IMR-90 (cell line): Measurements from ENCODE around the gene PLCH2. TPM values are rescaled to one million over a fixed set of nuclear protein-coding genes. Genes with fewer than 3 reads are reported as not detected.

Experiments used
- ATAC-seq: fragments of 200-7000 bp; cut with Tn5 transposase; 2 replicates; pipeline ENCODE4 v1.9.1; 2020; ENCODE audit warnings: low read depth, mild to moderate bottlenecking, moderate library complexity
- BruUV-seq: library from RNA; stranded (reverse); fragments of 400-500 nt; replicated peaks from 2 replicates; lab custom pipeline; 2021; lab: Mats Ljungman, UMichigan
- CTCF ChIA-PET: fragments of 300-600 bp; formaldehyde crosslinking; extraction: SDS; loops from one replicate; lab custom pipeline; 2021; ENCODE audit warnings: antibody characterized with exemption; lab: Yijun Ruan, JAX
- POLR2A ChIA-PET: fragments of 300-600 bp; sonication (Branson Sonifier 250); formaldehyde crosslinking; loops from one replicate; lab custom pipeline; 2022; ENCODE audit warnings: antibody characterized with exemption; ENCODE audit not compliant: unreplicated experiment; lab: Charles Lee
- DNase-seq: peaks from one replicate; pipeline ENCODE4 v3.0.0; 2013
- H2AFZ ChIP-seq: replicated peaks from 2 replicates; pipeline ENCODE3; 2013; ENCODE audit warnings: low read length, mild to moderate bottlenecking; ENCODE audit not compliant: poor library complexity
- H2AK5ac ChIP-seq: 2 replicates; pipeline ENCODE4 v1.6.1; 2013; ENCODE audit warnings: low read depth, low read length, inconsistent platforms
- H2AK9ac ChIP-seq: replicated peaks from 2 replicates; pipeline ENCODE3; 2013; ENCODE audit warnings: mild to moderate bottlenecking, low read depth, low read length, moderate library complexity; ENCODE audit not compliant: poor library complexity
- H2BK120ac ChIP-seq: 2 replicates; pipeline ENCODE4 v1.6.1; 2013; ENCODE audit warnings: low read depth, low read length, inconsistent platforms
- H2BK15ac ChIP-seq: 3 replicates; pipeline ENCODE4 v1.6.1; 2013; ENCODE audit warnings: low read depth, low read length, inconsistent platforms
- H2BK20ac ChIP-seq: 2 replicates; pipeline ENCODE4 v1.6.1; 2013; ENCODE audit warnings: low read depth, mild to moderate bottlenecking, inconsistent platforms, low read length, moderate library complexity
- H2BK5ac ChIP-seq: 2 replicates; pipeline ENCODE4 v1.6.1; 2013; ENCODE audit warnings: mild to moderate bottlenecking, low read depth, low read length, inconsistent platforms; ENCODE audit not compliant: poor library complexity, severe bottlenecking
- H3K14ac ChIP-seq: replicated peaks from 2 replicates; pipeline ENCODE4 v1.6.1; 2013; ENCODE audit warnings: low read depth, low read length, inconsistent platforms
- H3K18ac ChIP-seq: 2 replicates; pipeline ENCODE4 v1.6.1; 2013; ENCODE audit warnings: low read depth, low read length, control low read depth
- H3K23ac ChIP-seq: 2 replicates; pipeline ENCODE4 v1.6.1; 2013; ENCODE audit warnings: low read depth, low read length, inconsistent platforms
- H3K27ac ChIP-seq: 2 replicates; pipeline ENCODE4 v1.5.1; 2013; ENCODE audit warnings: mild to moderate bottlenecking, control low read depth, low read length; ENCODE audit not compliant: insufficient read depth
- H3K27me3 ChIP-seq: 2 replicates; pipeline ENCODE4 v1.6.1; 2013; ENCODE audit warnings: low read length; ENCODE audit not compliant: control insufficient read depth, insufficient read depth
- H3K36me3 ChIP-seq: 2 replicates; pipeline ENCODE4 v1.6.1; 2013; ENCODE audit warnings: low read length, mixed read lengths; ENCODE audit not compliant: control insufficient read depth, insufficient read depth
- H3K4ac ChIP-seq: 2 replicates; pipeline ENCODE4 v1.6.1; 2013; ENCODE audit warnings: low read depth, low read length, inconsistent platforms
- H3K4me1 ChIP-seq: 2 replicates; pipeline ENCODE4 v1.6.1; 2013; ENCODE audit warnings: low read length, mixed read lengths; ENCODE audit not compliant: control insufficient read depth, insufficient read depth
- H3K4me2 ChIP-seq: 2 replicates; pipeline ENCODE4 v1.6.1; 2013; ENCODE audit warnings: low read depth, mild to moderate bottlenecking, control low read depth, low read length, moderate library complexity
- H3K4me3 ChIP-seq: 2 replicates; pipeline ENCODE4 v1.5.1; 2013; ENCODE audit warnings: low read depth, mild to moderate bottlenecking, control low read depth, low read length, moderate library complexity; ENCODE audit not compliant: insufficient read depth
- H3K56ac ChIP-seq: 2 replicates; pipeline ENCODE4 v1.6.1; 2013; ENCODE audit warnings: low read length, inconsistent platforms; ENCODE audit not compliant: insufficient read depth; ENCODE audit errors: extremely low read depth
- H3K79me1 ChIP-seq, 2 experiments: 2 replicates each; pipeline ENCODE4 v1.6.1; 2013; ENCODE audit warnings: low read length in 2 of 2, inconsistent platforms in 1 of 2, low read depth in 1 of 2
- H3K9ac ChIP-seq: 2 replicates; pipeline ENCODE4 v1.6.1; 2013; ENCODE audit warnings: low read depth, low read length, control low read depth
- H3K9me1 ChIP-seq: 2 replicates; pipeline ENCODE4 v1.6.1; 2013; ENCODE audit warnings: low read length, inconsistent platforms; ENCODE audit not compliant: insufficient read depth
- H3K9me3 ChIP-seq: 2 replicates; pipeline ENCODE4 v1.6.1; 2013; ENCODE audit warnings: low read length; ENCODE audit not compliant: control insufficient read depth, insufficient read depth
- H4K20me1 ChIP-seq: 2 replicates; pipeline ENCODE4 v1.6.1; 2013; ENCODE audit warnings: low read length, inconsistent platforms; ENCODE audit not compliant: insufficient read depth
- H4K5ac ChIP-seq: 2 replicates; pipeline ENCODE4 v1.6.1; 2013; ENCODE audit warnings: mild to moderate bottlenecking, low read depth, low read length, control low read depth
- H4K8ac ChIP-seq, 2 experiments: 2 replicates each; pipeline ENCODE4 v1.6.1; 2013; ENCODE audit warnings: low read depth in 2 of 2, low read length in 2 of 2, control low read depth in 1 of 2, inconsistent platforms in 1 of 2
- H4K91ac ChIP-seq: 2 replicates; pipeline ENCODE4 v1.6.1; 2013; ENCODE audit warnings: low read depth, low read length, inconsistent platforms; ENCODE audit not compliant: insufficient read depth
- BHLHE40 ChIP-seq: fragments of 150-350 bp; IDR thresholded peaks from 2 replicates; pipeline ENCODE4 v1.6.1; 2016; ENCODE audit warnings: mild to moderate bottlenecking, low read depth, low read length
- CHD1 ChIP-seq: IDR thresholded peaks from 2 replicates; pipeline ENCODE4 v1.6.1; 2012; ENCODE audit warnings: low read depth, low read length, improper control_type of control experiment
- CTCF ChIP-seq: conservative IDR thresholded peaks from 2 replicates; pipeline ENCODE4 v1.5.1; 2012; ENCODE audit warnings: mild to moderate bottlenecking, low read depth, low read length, improper control_type of control experiment
- FOS ChIP-seq: fragments of 150-350 bp; IDR thresholded peaks from 2 replicates; pipeline ENCODE4 v1.6.1; 2016; ENCODE audit warnings: low read depth, low read length
- MAZ ChIP-seq: IDR thresholded peaks from 2 replicates; pipeline ENCODE4 v1.6.1; 2012; ENCODE audit warnings: low read depth, mild to moderate bottlenecking, low read length, improper control_type of control experiment, moderate library complexity, borderline replicate concordance
- NFE2L2 ChIP-seq: fragments of 150-350 bp; IDR thresholded peaks from 2 replicates; pipeline ENCODE4 v1.6.1; 2016; ENCODE audit warnings: low read depth, mild to moderate bottlenecking, low read length
- POLR2A ChIP-seq: IDR thresholded peaks from 2 replicates; pipeline ENCODE4 v1.6.1; 2012; ENCODE audit warnings: mild to moderate bottlenecking, low read depth, low read length
- RAD21 ChIP-seq: IDR thresholded peaks from 2 replicates; pipeline ENCODE4 v1.6.1; 2012; ENCODE audit warnings: low read length, improper control_type of control experiment
- RCOR1 ChIP-seq: IDR thresholded peaks from 2 replicates; pipeline ENCODE4 v1.6.1; 2012; ENCODE audit warnings: mild to moderate bottlenecking, low read length, improper control_type of control experiment; ENCODE audit not compliant: insufficient replicate concordance
- RFX5 ChIP-seq: IDR thresholded peaks from 2 replicates; pipeline ENCODE4 v1.8.0; 2012; ENCODE audit warnings: low read depth, mild to moderate bottlenecking, low read length, moderate library complexity
- USF2 ChIP-seq: fragments of 150-350 bp; IDR thresholded peaks from 2 replicates; pipeline ENCODE4 v1.6.1; 2017; ENCODE audit warnings: mild to moderate bottlenecking, antibody characterized with exemption, low read length, low read depth
- WGBS, 2 experiments: methylation state at CpG; one replicate each; pipeline versions ENCODE4 v1.1.5 to v1.1.7; 2013; ENCODE audit warnings: missing lambda C conversion rate in 2 of 2; ENCODE audit not compliant: insufficient read length in 1 of 2; ENCODE audit errors: extremely low coverage in 2 of 2; 5-methylcytosine and 5-hydroxymethylcytosine counted together
- dilution Hi-C: fragments of 300-500 bp; cut with HindIII; formaldehyde crosslinking; loops from one replicate; pipeline ENCODE4 v1.14.3; 2018; ENCODE audit warnings: low sequenced_read_pairs; ENCODE audit not compliant: unreplicated experiment
- in situ Hi-C: fragments of 300-500 bp; cut with MboI; formaldehyde crosslinking; loops from 3 replicates; pipeline ENCODE4 v1.14.3; 2019; ENCODE audit warnings: low sequenced_read_pairs, inconsistent platforms, mixed read lengths
- intact Hi-C: fragments of 100-400 bp; cut with micrococcal nuclease; formaldehyde crosslinking; loops from 2 replicates; pipeline ENCODE4 v1.10.0; 2022
- polyA plus RNA-seq, 3 experiments: library from polyadenylated mRNA; depleted of rRNA; stranded (reverse); fragments of >200 nt; gene quantifications; 2 replicates each; pipeline ENCODE4 v1.2.3, GENCODE V29; 2012; ENCODE audit warnings: low replicate concordance in 1 of 3
- total RNA-seq: library from RNA; depleted of rRNA; stranded (reverse); fragments of >200 nt; gene quantifications from 2 replicates; pipeline ENCODE4 v1.2.3, GENCODE V29; 2012

The PLCH2 gene
- total and polyA plus RNA-seq, 2 of the 4 experiments (the other 2 are of a cell fraction): 0.18 to 1.9 TPM

GRCh38 chr1:2542246-2542915 is 66.3 kb downstream of the PLCH2 start:
- ATAC-seq (no peak), DNase-seq (no peak)
- Histone ChIP-seq H2BK20ac (no peak overlapping the region; the same call in 1 of the 2 replicates), H3K4me2 (no peak overlapping the region), H4K91ac (no peak overlapping the region), H3K4me3 (no peak overlapping the region), H3K9ac (no peak overlapping the region), H2AFZ (peak overlapping the region; percentile 39), H4K8ac (no peak overlapping the region), H3K27me3 (peaks cover 2% of the 10 kb centered on the region; the same call in 1 of the 2 replicates), H3K36me3 (no peaks in the 10 kb centered on the region), H3K79me1 (peaks cover 0 to 7% of the 10 kb centered on the region in 2 experiments; a peak in 1 of 4 replicates), H2AK9ac (no peak overlapping the region), H3K56ac (no peak overlapping the region), H2AK5ac (no peak overlapping the region), H3K9me1 (no peaks in the 10 kb centered on the region), H3K27ac (no peak overlapping the region), H2BK120ac (no peak overlapping the region), H3K4me1 (peaks cover 5% of the 10 kb centered on the region), H4K5ac (no peak overlapping the region), H2BK5ac (no peak overlapping the region), H3K23ac (no peak overlapping the region), H3K9me3 (no peaks in the 10 kb centered on the region), H4K20me1 (no peaks in the 10 kb centered on the region), H3K4ac (no peak overlapping the region), H3K14ac (no peak overlapping the region), H3K18ac (no peak overlapping the region), H2BK15ac (no peak overlapping the region)
- no peak for TF ChIP-seq NFE2L2
- TF ChIP-seq BHLHE40: no peak
- no peak for TF ChIP-seq RCOR1
- TF ChIP-seq CHD1: no peak
- no peak for TF ChIP-seq POLR2A
- no peak for TF ChIP-seq CTCF
- no peak for TF ChIP-seq FOS
- no peak for TF ChIP-seq MAZ
- TF ChIP-seq RFX5: no peak
- no peak for TF ChIP-seq USF2
- no peak for TF ChIP-seq RAD21
- 92% methylated on average over 4 of the region's 11 CpGs; no CpG with 5 or more reads in 1 of the 2 experiments for WGBS, 2 experiments
- intact Hi-C loops (no loop called here), dilution Hi-C loops (no loop called here), in situ Hi-C loops (loop anchor here (5.0 to 25.0 kb wide), 2 partner anchors 130 to 355 kb away; partner anchors contain the start of genes FAAP20 and PEX10)
- POLR2A ChIA-PET: interaction anchor here (0.5 kb wide), 1 partner anchor 314 kb away, joined by 3 read pairs; no protein-coding TSS in a partner anchor
- no TSS peak for BruUV-seq
- CTCF ChIA-PET: no interaction called here
